Ishikawa (cell line): ENCODE data around the gene STIMATE.

Experiments
- EP300 ChIP-seq: IDR thresholded peaks from 2 replicates; pipeline ENCODE4 v1.6.1; 2012; ENCODE audit warnings: borderline replicate concordance
- RAD21 ChIP-seq: IDR thresholded peaks from 2 replicates; pipeline ENCODE4 v1.6.1; 2012; ENCODE audit warnings: low read depth
- TAF1 ChIP-seq: IDR thresholded peaks from 2 replicates; pipeline ENCODE4 v1.6.1; 2012; ENCODE audit warnings: low read depth, mild to moderate bottlenecking
- TEAD4 ChIP-seq: IDR thresholded peaks from 2 replicates; pipeline ENCODE4 v1.6.1; 2012
- YY1 ChIP-seq: IDR thresholded peaks from 2 replicates; pipeline ENCODE4 v1.6.1; 2012; ENCODE audit warnings: low read depth

- TF ChIP-seq RAD21 = no peak
- TF ChIP-seq EP300 = no peak
- TF ChIP-seq TEAD4 = no peak
- TF ChIP-seq YY1 = no peak
- TF ChIP-seq TAF1 = no peak
Observed at GRCh38 chr3:52844290-52844975, 52.9 kb downstream of the STIMATE start.
